Mammary epithelial cell (primary cell): ENCODE data around the gene TRIM8.

ENCODE experiments used
- EZH2 ChIP-seq: IDR thresholded peaks from 2 replicates; pipeline ENCODE4 v1.6.1; 2012; ENCODE audit warnings: low read length, inconsistent platforms, borderline replicate concordance
- TF ChIP-seq, protein P1 (sequence below), 2 donors: IDR thresholded peaks in 1 of 2; conservative IDR thresholded peaks in 1 of 2; 2 replicates each; pipeline ENCODE4 v1.5.1; 2011 to 2012; ENCODE audit warnings: inconsistent platforms in 2 of 2, low read length in 2 of 2, mild to moderate bottlenecking in 2 of 2, control low read depth in 1 of 2, low read depth in 1 of 2; ENCODE audit not compliant: insufficient read depth in 1 of 2; ENCODE audit errors: extremely low read depth in 1 of 2

GRCh38 chr10:102627291-102627735, 17.0 kb upstream of the TRIM8 start:
- TF ChIP-seq, protein P1, sequence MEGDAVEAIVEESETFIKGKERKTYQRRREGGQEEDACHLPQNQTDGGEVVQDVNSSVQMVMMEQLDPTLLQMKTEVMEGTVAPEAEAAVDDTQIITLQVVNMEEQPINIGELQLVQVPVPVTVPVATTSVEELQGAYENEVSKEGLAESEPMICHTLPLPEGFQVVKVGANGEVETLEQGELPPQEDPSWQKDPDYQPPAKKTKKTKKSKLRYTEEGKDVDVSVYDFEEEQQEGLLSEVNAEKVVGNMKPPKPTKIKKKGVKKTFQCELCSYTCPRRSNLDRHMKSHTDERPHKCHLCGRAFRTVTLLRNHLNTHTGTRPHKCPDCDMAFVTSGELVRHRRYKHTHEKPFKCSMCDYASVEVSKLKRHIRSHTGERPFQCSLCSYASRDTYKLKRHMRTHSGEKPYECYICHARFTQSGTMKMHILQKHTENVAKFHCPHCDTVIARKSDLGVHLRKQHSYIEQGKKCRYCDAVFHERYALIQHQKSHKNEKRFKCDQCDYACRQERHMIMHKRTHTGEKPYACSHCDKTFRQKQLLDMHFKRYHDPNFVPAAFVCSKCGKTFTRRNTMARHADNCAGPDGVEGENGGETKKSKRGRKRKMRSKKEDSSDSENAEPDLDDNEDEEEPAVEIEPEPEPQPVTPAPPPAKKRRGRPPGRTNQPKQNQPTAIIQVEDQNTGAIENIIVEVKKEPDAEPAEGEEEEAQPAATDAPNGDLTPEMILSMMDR (conservative IDR thresholded peaks at IDR 0.05 in 1 of 2, IDR thresholded peaks at IDR 0.05 in 1 of 2; ENCODE audit: extremely low read depth in 1 of 2, insufficient read depth in 1 of 2, low read depth in 1 of 2, low read length in 2 of 2), result no peak
- no peak for TF ChIP-seq EZH2
